ENCODE data around the gene PRUNE2. TPM values are rescaled to one million over a fixed set of nuclear protein-coding genes. Genes with fewer than 3 reads are reported as not detected.

PRUNE2 gene
- total and polyA plus RNA-seq, 9 of the 15 experiments (the other 6 are each of a cell fraction or from before 2014, with no cell fraction given): 0.05 to 0.45 (median 0.18) TPM; not detected in 1

- TF ChIP-seq E4F1 (CRISPR knock-in tag; IDR thresholded peaks at IDR 0.05; ENCODE audit: borderline replicate concordance) (no peak), PRMT5 (CRISPR knock-in tag; IDR thresholded peaks at IDR 0.05) (no peak)
Observed at GRCh38 chr9:76852026-76852425, 53.9 kb downstream of the PRUNE2 start (continued).

GRCh38 chr9:76846297-76846696, 59.6 kb downstream of the PRUNE2 start:
- no peaks in the 10 kb centered on the region for H3K79me2 ChIP-seq (ENCODE audit: control insufficient read depth, insufficient read depth, low read length)
- in situ Hi-C loops (cut with MboI): no loop called here
- ChIA-PET POLR2A (no interaction called here), CTCF (ENCODE audit: low intra/inter-chr PET ratio) (no interaction called here)
- H3K36me3 ChIP-seq (ENCODE audit: control insufficient read depth, insufficient read depth, low read length): no peaks in the 10 kb centered on the region
- H3K27ac ChIP-seq (ENCODE audit: extremely low read depth, low read depth, low read length): no peak overlapping the region
- DNase-seq (ENCODE audit: extremely low read depth in 1 of 4, low spot score in 3 of 4) (no peak), ATAC-seq (no peak), FAIRE-seq (no peak)
- BruUV-seq (replicated peaks): no TSS peak
- no peak overlapping the region for H2AFZ ChIP-seq (ENCODE audit: low read depth, low read length)
- no peaks in the 10 kb centered on the region for H3K9me1 ChIP-seq (ENCODE audit: control insufficient read depth, insufficient read depth, low read length)
- no peaks in the 10 kb centered on the region for H3K27me3 ChIP-seq (ENCODE audit: control insufficient read depth in 2 of 2, insufficient read depth in 2 of 2, low read length in 2 of 2)
- H3K9me3 ChIP-seq (replicated peaks; ENCODE audit: control insufficient read depth, insufficient read depth, low read depth, low read length): no peaks in the 10 kb centered on the region
- WGBS (ENCODE audit: insufficient coverage, low coverage, missing lambda C conversion rate): 0% methylated on average over 9 of the region's 9 CpGs
- H3K4me2 ChIP-seq (ENCODE audit: insufficient read depth, low read length): no peak overlapping the region
- no peak overlapping the region for H3K4me3 ChIP-seq
- H3K4me1 ChIP-seq (replicated peaks in 1 of 2; ENCODE audit: control insufficient read depth in 2 of 2, insufficient read depth in 2 of 2, low read length in 2 of 2): no peaks in the 10 kb centered on the region
- H3K9ac ChIP-seq (ENCODE audit: insufficient read depth in 1 of 2, low read depth in 2 of 2, low read length in 2 of 2): no peak overlapping the region
- intact Hi-C loops (cut with micrococcal nuclease): no loop called here
- H4K20me1 ChIP-seq (replicated peaks; ENCODE audit: control insufficient read depth, insufficient read depth, low read length): no peaks in the 10 kb centered on the region
- TF ChIP-seq, protein P1, sequence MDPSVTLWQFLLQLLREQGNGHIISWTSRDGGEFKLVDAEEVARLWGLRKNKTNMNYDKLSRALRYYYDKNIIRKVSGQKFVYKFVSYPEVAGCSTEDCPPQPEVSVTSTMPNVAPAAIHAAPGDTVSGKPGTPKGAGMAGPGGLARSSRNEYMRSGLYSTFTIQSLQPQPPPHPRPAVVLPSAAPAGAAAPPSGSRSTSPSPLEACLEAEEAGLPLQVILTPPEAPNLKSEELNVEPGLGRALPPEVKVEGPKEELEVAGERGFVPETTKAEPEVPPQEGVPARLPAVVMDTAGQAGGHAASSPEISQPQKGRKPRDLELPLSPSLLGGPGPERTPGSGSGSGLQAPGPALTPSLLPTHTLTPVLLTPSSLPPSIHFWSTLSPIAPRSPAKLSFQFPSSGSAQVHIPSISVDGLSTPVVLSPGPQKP (CRISPR knock-in tag; IDR thresholded peaks at IDR 0.05): no peak
- TF ChIP-seq KAT7 (CRISPR knock-in tag; IDR thresholded peaks at IDR 0.05; ENCODE audit: borderline replicate concordance) (no peak), CHCHD3 (CRISPR knock-in tag; IDR thresholded peaks at IDR 0.05) (no peak), RBFOX2 (IDR thresholded peaks at IDR 0.05; ENCODE audit: low read depth, low read length) (no peak), SRSF9 (IDR thresholded peaks at IDR 0.05; ENCODE audit: borderline replicate concordance, low read depth, low read length) (no peak), ZEB2 (IDR thresholded peaks at IDR 0.05) (no peak)
- TF ChIP-seq, protein P2, sequence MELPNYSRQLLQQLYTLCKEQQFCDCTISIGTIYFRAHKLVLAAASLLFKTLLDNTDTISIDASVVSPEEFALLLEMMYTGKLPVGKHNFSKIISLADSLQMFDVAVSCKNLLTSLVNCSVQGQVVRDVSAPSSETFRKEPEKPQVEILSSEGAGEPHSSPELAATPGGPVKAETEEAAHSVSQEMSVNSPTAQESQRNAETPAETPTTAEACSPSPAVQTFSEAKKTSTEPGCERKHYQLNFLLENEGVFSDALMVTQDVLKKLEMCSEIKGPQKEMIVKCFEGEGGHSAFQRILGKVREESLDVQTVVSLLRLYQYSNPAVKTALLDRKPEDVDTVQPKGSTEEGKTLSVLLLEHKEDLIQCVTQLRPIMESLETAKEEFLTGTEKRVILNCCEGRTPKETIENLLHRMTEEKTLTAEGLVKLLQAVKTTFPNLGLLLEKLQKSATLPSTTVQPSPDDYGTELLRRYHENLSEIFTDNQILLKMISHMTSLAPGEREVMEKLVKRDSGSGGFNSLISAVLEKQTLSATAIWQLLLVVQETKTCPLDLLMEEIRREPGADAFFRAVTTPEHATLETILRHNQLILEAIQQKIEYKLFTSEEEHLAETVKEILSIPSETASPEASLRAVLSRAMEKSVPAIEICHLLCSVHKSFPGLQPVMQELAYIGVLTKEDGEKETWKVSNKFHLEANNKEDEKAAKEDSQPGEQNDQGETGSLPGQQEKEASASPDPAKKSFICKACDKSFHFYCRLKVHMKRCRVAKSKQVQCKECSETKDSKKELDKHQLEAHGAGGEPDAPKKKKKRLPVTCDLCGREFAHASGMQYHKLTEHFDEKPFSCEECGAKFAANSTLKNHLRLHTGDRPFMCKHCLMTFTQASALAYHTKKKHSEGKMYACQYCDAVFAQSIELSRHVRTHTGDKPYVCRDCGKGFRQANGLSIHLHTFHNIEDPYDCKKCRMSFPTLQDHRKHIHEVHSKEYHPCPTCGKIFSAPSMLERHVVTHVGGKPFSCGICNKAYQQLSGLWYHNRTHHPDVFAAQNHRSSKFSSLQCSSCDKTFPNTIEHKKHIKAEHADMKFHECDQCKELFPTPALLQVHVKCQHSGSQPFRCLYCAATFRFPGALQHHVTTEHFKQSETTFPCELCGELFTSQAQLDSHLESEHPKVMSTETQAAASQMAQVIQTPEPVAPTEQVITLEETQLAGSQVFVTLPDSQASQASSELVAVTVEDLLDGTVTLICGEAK (IDR thresholded peaks at IDR 0.05): no peak
- TF ChIP-seq, protein P2 (CRISPR knock-in tag; IDR thresholded peaks at IDR 0.05): no peak

Data from K562 (cell line).